ENCODE measurements around the gene RAB11FIP5.

The RAB11FIP5 gene

GRCh38 chr2:73075477-73076373 lies 37.0 kb downstream of the RAB11FIP5 start:
- in situ Hi-C loops (cut with HindIII; ENCODE audit: low sequenced_read_pairs) = no loop called here
- no peak overlapping the region for H3K4me3 ChIP-seq (ENCODE audit: low read depth, low read length)
- DNase-seq (ENCODE audit: low read depth, low spot score) = peak; percentile 45
- TF ChIP-seq CTCF (IDR thresholded peaks at IDR 0.05; ENCODE audit: low read depth, low read length) = no peak

- no peak for TF ChIP-seq CTCF (IDR thresholded peaks at IDR 0.05; ENCODE audit: low read depth, low read length)
- in situ Hi-C loops (cut with HindIII; ENCODE audit: low sequenced_read_pairs) = no loop called here
- no peak for DNase-seq (ENCODE audit: low read depth, low spot score)
- no peak overlapping the region for H3K4me3 ChIP-seq (ENCODE audit: low read depth, low read length)
These were observed 38.4 kb downstream of the RAB11FIP5 start for GRCh38 chr2:73074110-73075069.

- peak; percentile 10 for DNase-seq (ENCODE audit: low read depth, low spot score)
- H3K4me3 ChIP-seq (ENCODE audit: low read depth, low read length) = peak overlapping the region; percentile 75
- no peak for TF ChIP-seq CTCF (IDR thresholded peaks at IDR 0.05; ENCODE audit: low read depth, low read length)
- in situ Hi-C loops (cut with HindIII; ENCODE audit: low sequenced_read_pairs) = no loop called here
These were observed 40.3 kb downstream of the RAB11FIP5 start for GRCh38 chr2:73072416-73072815.

GRCh38 chr2:73072129-73072395 lies 40.7 kb downstream of the RAB11FIP5 start:
- no peak for TF ChIP-seq CTCF (IDR thresholded peaks at IDR 0.05; ENCODE audit: low read depth, low read length)
- peak; percentile 7 for DNase-seq (ENCODE audit: low read depth, low spot score)
- peak overlapping the region; percentile 75 for H3K4me3 ChIP-seq (ENCODE audit: low read depth, low read length)
- in situ Hi-C loops (cut with HindIII; ENCODE audit: low sequenced_read_pairs) = no loop called here

GRCh38 chr2:73071360-73072128 lies 41.2 kb downstream of the RAB11FIP5 start, which contains the start of gene SFXN5:
SFXN5 (minus strand) TSS chr2:73071712; CDS start chr2:73071705, 7 bp downstream.
- H3K4me3 ChIP-seq (ENCODE audit: low read depth, low read length) = peak within 1 kb of the TSS; percentile 75
- in situ Hi-C loops (cut with HindIII; ENCODE audit: low sequenced_read_pairs) = no loop called here
- TF ChIP-seq CTCF (IDR thresholded peaks at IDR 0.05; ENCODE audit: low read depth, low read length) = peak; percentile 2
- peak; percentile 96 for DNase-seq (ENCODE audit: low read depth, low spot score)
